AG09309 (cell line): ENCODE data around the gene POU5F2.

ENCODE experiments used
- DNase-seq: peaks from one replicate; pipeline ENCODE4 v3.0.0-alpha.2; 2010; ENCODE audit warnings: low read depth
- H3K4me3 ChIP-seq: 2 replicates; pipeline ENCODE4 v1.5.1; 2011; ENCODE audit warnings: mild to moderate bottlenecking, low read depth, low read length, moderate library complexity; ENCODE audit not compliant: control insufficient read depth
- CTCF ChIP-seq: IDR thresholded peaks from 2 replicates; pipeline ENCODE4 v1.5.1; 2011; ENCODE audit warnings: mild to moderate bottlenecking, low read depth, low read length, inconsistent platforms; ENCODE audit not compliant: insufficient read depth, control insufficient read depth; ENCODE audit errors: missing control alignments

Gene POU5F2

GRCh38 chr5:93731987-93732386 lies 9.4 kb downstream of the POU5F2 start:
- DNase-seq = no peak
- H3K4me3 ChIP-seq = no peak overlapping the region
- no peak for TF ChIP-seq CTCF

DNA sequence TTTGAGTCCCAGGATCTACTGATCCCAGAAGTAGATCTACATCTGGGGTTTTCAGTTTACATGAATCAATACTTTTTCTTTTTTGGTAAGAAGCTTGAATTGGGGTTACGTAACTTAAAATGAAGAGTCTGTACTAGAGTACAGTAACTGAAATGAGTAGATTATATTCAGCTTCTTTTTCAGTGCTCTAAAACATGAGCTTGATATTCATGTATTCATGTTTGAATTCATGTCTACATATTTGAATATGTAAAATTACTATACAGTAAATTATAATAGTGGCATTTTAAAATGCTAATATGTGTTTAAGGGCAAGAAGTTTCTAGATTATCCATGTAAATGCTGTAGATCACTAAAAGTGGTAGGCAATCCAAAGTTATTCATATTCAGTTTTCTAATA lies 14.8 kb downstream of the POU5F2 start:
- no peak for DNase-seq
- TF ChIP-seq CTCF = no peak
- H3K4me3 ChIP-seq = no peak overlapping the region

GRCh38 chr5:93724791-93725190 lies 16.6 kb downstream of the POU5F2 start:
- no peak for DNase-seq
- H3K4me3 ChIP-seq = no peak overlapping the region
- no peak for TF ChIP-seq CTCF

- TF ChIP-seq CTCF = no peak
- H3K4me3 ChIP-seq = no peak overlapping the region
- no peak for DNase-seq
Measured at GRCh38 chr5:93723681-93724080, 17.7 kb downstream of the POU5F2 start.

DNA sequence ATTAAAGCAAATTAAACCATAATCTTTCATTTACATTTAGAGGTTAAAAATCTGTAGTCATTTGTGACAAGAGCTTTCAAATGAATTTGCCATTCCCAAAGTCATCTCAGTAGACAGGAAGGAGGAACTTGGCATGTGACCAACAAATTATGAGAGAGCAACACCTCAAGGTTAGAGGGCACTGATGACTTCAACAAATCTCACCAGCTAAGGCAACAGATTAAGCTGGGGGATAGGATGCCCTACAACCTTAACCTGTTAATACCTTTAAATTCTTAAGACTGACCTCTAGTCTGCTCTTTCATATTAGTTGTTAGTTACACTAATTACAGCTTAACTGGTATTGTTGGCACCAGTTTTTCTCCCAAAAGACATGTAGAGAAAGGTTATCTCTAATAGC lies 18.4 kb downstream of the POU5F2 start:
- DNase-seq = no peak
- H3K4me3 ChIP-seq = no peak overlapping the region
- no peak for TF ChIP-seq CTCF

- TF ChIP-seq CTCF = no peak
- DNase-seq = no peak
- no peak overlapping the region for H3K4me3 ChIP-seq
Measured at GRCh38 chr5:93722588-93722987, 18.8 kb downstream of the POU5F2 start.

DNA sequence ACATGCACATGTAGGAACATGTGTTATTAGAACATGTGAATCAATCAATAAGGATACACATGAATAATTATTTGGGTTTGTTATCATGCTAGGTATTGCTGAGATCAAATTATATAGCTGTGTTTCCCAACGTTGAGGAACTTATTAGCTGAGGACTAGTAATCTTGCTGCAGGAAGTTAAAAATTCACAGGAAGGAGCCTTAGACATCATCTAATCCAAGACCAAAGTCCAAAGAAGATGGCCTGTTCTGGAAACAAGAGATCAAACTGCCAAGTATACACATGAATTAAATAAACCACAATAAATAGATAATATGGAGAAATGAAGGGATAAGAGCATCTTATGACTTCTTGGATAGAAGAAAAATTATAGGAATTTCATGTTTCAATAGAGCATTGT lies 19.9 kb downstream of the POU5F2 start:
- H3K4me3 ChIP-seq = no peak overlapping the region
- no peak for DNase-seq
- TF ChIP-seq CTCF = no peak
